ENCODE measurements around the gene GPR146. TPM values are rescaled to one million over a fixed set of nuclear protein-coding genes. Genes with fewer than 3 reads are reported as not detected.
A peak's percentile ranks its signal among the peaks of the same experiment; 100 is the strongest.
"Not testable (repeated sequence)": the region's sequence is repeated elsewhere in the genome, so short reads cannot be mapped to it uniquely, and the experiment has no call there.

The GPR146 gene
- total RNA-seq, 2 donors from 2014 or later: 9.0 to 17.7 TPM

GRCh38 chr7:1065585-1066241 lies 21.4 kb downstream of the GPR146 start:
- intact Hi-C loops (cut with DNase I): loop anchor here (1.0 to 2.0 kb wide), 2 partner anchors 72 to 73 kb away; no protein-coding TSS in a partner anchor
- DNase-seq: peak; percentile 91
- peak; percentile 93 to 97 for ATAC-seq

GRCh38 chr7:1066242-1066588 lies 21.9 kb downstream of the GPR146 start:
- intact Hi-C loops (cut with DNase I): loop anchor here in 1 of 2 donors (2.0 kb wide), 1 partner anchor 73 kb away; no protein-coding TSS in a partner anchor
- DNase-seq (no peak), ATAC-seq (no peak)

GRCh38 chr7:1068013-1068412 lies 23.7 kb downstream of the GPR146 start:
- intact Hi-C loops (cut with DNase I): no loop called here
- DNase-seq (no peak), ATAC-seq (no peak)

- no peak for ATAC-seq
- intact Hi-C loops (cut with DNase I): no loop called here
Observed at GRCh38 chr7:1068619-1069018, 24.3 kb downstream of the GPR146 start.

GRCh38 chr7:1070544-1071011 lies 26.2 kb downstream of the GPR146 start:
- intact Hi-C loops (cut with DNase I): no loop called here
- DNase-seq: no peak
- no peak for ATAC-seq

More at GRCh38 chr7:1068619-1069018, 24.3 kb downstream of the GPR146 start:
- DNase-seq: no peak

- no peak for ATAC-seq
- no peak for DNase-seq
- intact Hi-C loops (cut with DNase I): no loop called here
Observed at GRCh38 chr7:1071731-1072254, 27.4 kb downstream of the GPR146 start.

- ATAC-seq (no peak), DNase-seq (no peak)
- intact Hi-C loops (cut with DNase I): no loop called here
Observed at GRCh38 chr7:1073142-1073977, 29.0 kb downstream of the GPR146 start.

GRCh38 chr7:1074018-1074417 lies 29.7 kb downstream of the GPR146 start:
- DNase-seq; intact Hi-C loops (cut with DNase I); ATAC-seq: not testable (repeated sequence)

- DNase-seq: no peak
- intact Hi-C loops (cut with DNase I): no loop called here
- no peak for ATAC-seq
Observed at GRCh38 chr7:1074593-1075431, 30.5 kb downstream of the GPR146 start.

- DNase-seq: peak; percentile 53
- ATAC-seq: peak; percentile 63 to 91
- intact Hi-C loops (cut with DNase I): no loop called here
Observed at GRCh38 chr7:1076184-1077072, 32.1 kb downstream of the GPR146 start.

- ATAC-seq: no peak
- no peak for DNase-seq
- intact Hi-C loops (cut with DNase I): no loop called here
Observed at GRCh38 chr7:1078519-1078918, 34.2 kb downstream of the GPR146 start.

- intact Hi-C loops (cut with DNase I): no loop called here
- DNase-seq (no peak), ATAC-seq (no peak)
Observed at GRCh38 chr7:1078985-1079384, 34.6 kb downstream of the GPR146 start.

GRCh38 chr7:1079546-1079945 lies 35.2 kb downstream of the GPR146 start:
- DNase-seq (no peak), ATAC-seq (no peak)
- intact Hi-C loops (cut with DNase I): no loop called here

- no peak for DNase-seq
- ATAC-seq: no peak
- intact Hi-C loops (cut with DNase I): loop anchor here in 1 of 2 donors (10.0 kb wide), 1 partner anchor 74 kb away; no protein-coding TSS in a partner anchor
Observed at GRCh38 chr7:1080252-1080920, 36.0 kb downstream of the GPR146 start.

GRCh38 chr7:1080921-1081255 lies 36.5 kb downstream of the GPR146 start:
- no peak for DNase-seq
- ATAC-seq: no peak
- intact Hi-C loops (cut with DNase I): loop anchor here in 1 of 2 donors (10.0 kb wide), 1 partner anchor 74 kb away; no protein-coding TSS in a partner anchor

- no peak for ATAC-seq
- intact Hi-C loops (cut with DNase I): loop anchor here in 1 of 2 donors (10.0 kb wide), 1 partner anchor 73 kb away; no protein-coding TSS in a partner anchor
Observed at GRCh38 chr7:1081336-1081735, 37.0 kb downstream of the GPR146 start.

GRCh38 chr7:1081931-1082401 lies 37.6 kb downstream of the GPR146 start:
- DNase-seq (no peak), ATAC-seq (no peak)
- intact Hi-C loops (cut with DNase I): loop anchor here in 1 of 2 donors (10.0 kb wide), 1 partner anchor 73 kb away; no protein-coding TSS in a partner anchor

More at GRCh38 chr7:1081336-1081735, 37.0 kb downstream of the GPR146 start:
- DNase-seq: no peak
